ENCODE data around the gene ZMIZ1. TPM values are rescaled to one million over a fixed set of nuclear protein-coding genes. Genes with fewer than 3 reads are reported as not detected.
"Not testable (repeated sequence)": the region's sequence is repeated elsewhere in the genome, so short reads cannot be mapped to it uniquely, and the experiment has no call there.

The ZMIZ1 gene
- polyA plus RNA-seq, 1 donor, result 40.1 TPM

- Histone ChIP-seq H3K36me3 (ENCODE audit: control insufficient read depth, insufficient read depth, low read length) (no peaks in the 10 kb centered on the region), H3K27me3 (ENCODE audit: control insufficient read depth, insufficient read depth, low read length) (no peaks in the 10 kb centered on the region), H3K4me3 (ENCODE audit: low read length) (no peak overlapping the region), H3K9me3 (ENCODE audit: control insufficient read depth, low read depth, low read length) (no peaks in the 10 kb centered on the region), H3K27ac (ENCODE audit: low read length) (no peak overlapping the region), H3K4me1 (ENCODE audit: control insufficient read depth, insufficient read depth, low read length) (peaks cover 10% of the 10 kb centered on the region)
- DNase-seq, result no peak
- no CpG with 5 or more reads among the region's 5 CpGs for WGBS (ENCODE audit: insufficient coverage, low lambda C conversion rate)
These were observed 37.0 kb upstream of the ZMIZ1 start for GRCh38 chr10:79031723-79032122.

DNA sequence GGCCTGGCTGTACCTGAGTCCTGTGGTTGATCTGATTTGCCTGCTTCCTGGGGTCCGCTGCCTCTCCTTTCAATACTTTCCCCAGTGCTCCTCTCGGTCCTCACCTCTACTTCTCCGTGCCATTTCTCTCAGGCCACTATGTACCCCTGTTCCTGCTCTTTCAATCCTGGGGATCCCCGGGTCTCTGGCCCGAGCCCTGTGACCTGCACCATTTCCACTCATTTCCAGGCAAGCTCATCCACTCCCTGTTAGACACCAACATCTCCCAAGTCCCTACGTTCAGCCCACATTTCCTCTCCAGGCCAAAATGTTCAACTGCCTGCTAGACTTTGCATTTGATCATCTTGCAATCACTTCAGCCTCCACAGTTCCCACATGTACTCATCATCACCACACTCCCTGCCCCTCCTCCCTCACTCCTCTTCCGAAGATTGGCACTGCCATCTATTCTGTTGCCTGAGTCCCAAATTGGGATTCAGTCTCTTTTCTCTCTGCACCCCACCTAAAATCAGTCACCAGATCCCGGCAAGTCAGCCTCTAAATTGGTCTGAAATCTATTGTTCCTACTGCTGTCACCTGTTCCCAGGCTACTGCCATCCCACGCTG is 34.4 kb upstream of the ZMIZ1 start:
- no peak for DNase-seq
- no peak overlapping the region for H3K27ac ChIP-seq (ENCODE audit: low read length)
- no peak overlapping the region for H3K4me3 ChIP-seq (ENCODE audit: low read length)
- H3K36me3 ChIP-seq (ENCODE audit: control insufficient read depth, insufficient read depth, low read length), result no peaks in the 10 kb centered on the region
- H3K27me3 ChIP-seq (ENCODE audit: control insufficient read depth, insufficient read depth, low read length), result no peaks in the 10 kb centered on the region
- H3K9me3 ChIP-seq (ENCODE audit: control insufficient read depth, low read depth, low read length), result no peaks in the 10 kb centered on the region
- WGBS (ENCODE audit: insufficient coverage, low lambda C conversion rate), result 88% methylated on average over 4 of the region's 9 CpGs
- H3K4me1 ChIP-seq (ENCODE audit: control insufficient read depth, insufficient read depth, low read length), result no peaks in the 10 kb centered on the region

DNA sequence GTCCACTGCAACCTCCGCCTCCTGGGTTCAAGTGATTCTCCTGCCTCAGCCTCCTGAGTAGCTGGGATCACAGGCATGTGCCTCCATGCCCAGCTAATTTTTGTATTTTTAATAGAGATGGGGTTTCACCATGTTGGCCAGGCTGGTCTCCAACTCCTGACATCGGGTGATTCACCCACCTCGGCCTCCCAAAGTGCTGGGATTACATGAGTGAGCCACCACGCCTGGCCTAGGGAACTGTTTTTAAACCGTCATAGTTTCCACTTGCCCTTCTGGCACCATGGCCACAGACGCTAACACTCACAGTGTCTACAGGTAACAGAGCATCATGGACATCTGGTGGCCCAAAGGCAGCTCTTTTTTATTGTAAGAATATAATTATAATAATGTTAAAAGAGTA is 32.4 kb upstream of the ZMIZ1 start:
- not testable (repeated sequence) for H3K9me3 ChIP-seq (ENCODE audit: control insufficient read depth, low read depth, low read length); DNase-seq; H3K27me3 ChIP-seq (ENCODE audit: control insufficient read depth, insufficient read depth, low read length); H3K4me1 ChIP-seq (ENCODE audit: control insufficient read depth, insufficient read depth, low read length); H3K36me3 ChIP-seq (ENCODE audit: control insufficient read depth, insufficient read depth, low read length); H3K27ac ChIP-seq (ENCODE audit: low read length); H3K4me3 ChIP-seq (ENCODE audit: low read length)
- WGBS (ENCODE audit: insufficient coverage, low lambda C conversion rate), result 100% methylated on average over 1 of the region's 6 CpGs

DNA sequence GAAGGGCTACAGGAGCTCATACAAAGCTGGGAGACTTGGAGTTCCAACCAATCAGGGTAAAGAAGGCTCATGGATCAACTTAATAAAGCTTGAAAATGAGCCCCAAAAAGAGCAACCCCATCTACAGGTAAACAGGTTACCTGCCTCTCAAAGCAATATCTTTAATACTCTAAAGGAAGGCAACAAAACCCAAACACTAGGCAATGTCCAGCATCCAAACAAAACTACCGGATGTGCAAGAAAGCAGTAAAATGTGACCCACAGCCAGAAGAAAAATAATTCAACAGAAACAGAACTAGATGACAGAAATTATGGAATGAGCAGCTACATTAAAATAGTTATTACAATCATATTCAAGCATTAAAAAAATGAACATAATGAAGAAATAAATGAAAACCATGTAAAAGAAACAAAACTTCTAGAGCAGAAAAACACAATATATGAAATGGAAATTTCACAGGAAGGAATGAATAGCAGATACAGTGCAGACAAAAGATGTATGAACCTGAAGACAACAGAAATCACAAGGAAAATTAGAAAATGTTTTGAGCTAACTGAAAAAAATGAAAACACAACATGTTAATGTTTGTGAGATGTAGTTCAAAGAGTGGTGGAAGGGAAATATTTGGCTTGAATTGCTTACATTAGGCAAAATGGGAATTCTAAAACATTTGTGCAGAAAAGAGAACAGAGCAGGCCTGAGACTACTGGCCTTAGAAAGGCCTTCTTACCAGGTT is 30.5 kb upstream of the ZMIZ1 start:
- Histone ChIP-seq H3K4me3 (ENCODE audit: low read length) (no peak overlapping the region), H3K4me1 (ENCODE audit: control insufficient read depth, insufficient read depth, low read length) (no peaks in the 10 kb centered on the region), H3K27me3 (ENCODE audit: control insufficient read depth, insufficient read depth, low read length) (no peaks in the 10 kb centered on the region), H3K9me3 (ENCODE audit: control insufficient read depth, low read depth, low read length) (no peaks in the 10 kb centered on the region), H3K36me3 (ENCODE audit: control insufficient read depth, insufficient read depth, low read length) (no peaks in the 10 kb centered on the region), H3K27ac (ENCODE audit: low read length) (no peak overlapping the region)
- WGBS (ENCODE audit: insufficient coverage, low lambda C conversion rate), result 78% methylated on average over 1 of the region's 1 CpG
- DNase-seq, result no peak

DNA sequence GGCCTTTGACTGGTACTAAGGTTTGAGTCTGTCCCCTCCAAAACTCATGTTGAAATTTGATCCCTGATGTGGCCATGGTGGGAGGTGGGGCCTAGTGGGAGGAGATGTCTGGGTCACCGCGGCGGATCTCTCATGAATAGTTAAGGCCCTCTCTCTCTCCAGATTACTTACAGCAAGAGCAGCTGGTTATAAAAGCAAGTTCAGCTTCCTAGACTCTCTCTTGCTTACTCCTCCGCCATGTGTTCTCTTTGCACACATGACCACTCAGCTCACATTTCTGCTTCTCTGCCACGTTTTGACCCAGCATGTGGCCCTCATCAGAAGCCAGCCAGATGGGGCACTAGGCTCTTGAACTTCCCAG is 29.9 kb upstream of the ZMIZ1 start:
- no CpG with 5 or more reads among the region's 5 CpGs for WGBS (ENCODE audit: insufficient coverage, low lambda C conversion rate)
- DNase-seq, result peak in 1 of 2 donors; percentile 27

DNA sequence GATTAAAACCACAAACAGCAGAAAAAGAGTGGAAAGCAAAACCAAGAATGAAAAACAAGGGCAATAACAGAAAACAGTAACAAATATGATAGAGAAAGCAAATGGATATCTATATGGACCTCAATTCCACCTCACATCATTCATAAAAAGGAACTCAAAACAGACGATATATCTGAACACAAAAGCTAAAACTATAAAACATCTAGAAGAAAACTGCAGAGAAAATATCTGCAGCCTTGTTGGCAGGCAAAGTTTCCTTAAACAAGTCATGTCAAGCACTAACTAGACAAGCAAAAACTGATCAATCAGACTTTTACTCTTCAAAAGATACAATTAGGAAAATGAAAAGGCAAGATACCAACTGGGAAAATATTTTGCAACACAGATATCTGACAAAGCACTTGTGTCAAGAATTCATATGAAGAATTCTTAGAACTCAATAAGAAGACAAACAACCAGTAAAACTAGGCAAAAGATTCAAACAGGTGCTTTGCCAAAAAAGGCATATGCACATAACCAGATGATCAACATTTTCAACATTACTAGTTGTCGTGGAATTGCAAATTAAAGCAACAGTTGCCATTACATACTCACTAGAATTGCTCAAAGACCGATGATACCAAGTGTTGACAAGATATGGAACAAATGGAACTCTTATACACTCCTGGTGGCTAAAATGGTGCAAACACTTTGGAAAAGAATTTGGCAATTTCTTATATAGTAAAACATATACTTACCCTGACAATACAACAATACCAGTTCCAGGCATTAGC is 25.9 kb upstream of the ZMIZ1 start:
- Histone ChIP-seq H3K27me3 (ENCODE audit: control insufficient read depth, insufficient read depth, low read length) (no peaks in the 10 kb centered on the region), H3K27ac (ENCODE audit: low read length) (no peak overlapping the region), H3K4me1 (ENCODE audit: control insufficient read depth, insufficient read depth, low read length) (peaks cover 2% of the 10 kb centered on the region), H3K9me3 (ENCODE audit: control insufficient read depth, low read depth, low read length) (no peaks in the 10 kb centered on the region), H3K4me3 (ENCODE audit: low read length) (no peak overlapping the region), H3K36me3 (ENCODE audit: control insufficient read depth, insufficient read depth, low read length) (no peaks in the 10 kb centered on the region)
- DNase-seq, result no peak
- 83% methylated on average over 1 of the region's 3 CpGs for WGBS (ENCODE audit: insufficient coverage, low lambda C conversion rate)

More for the DNA sequence above, 29.9 kb upstream of the ZMIZ1 start:
- Histone ChIP-seq H3K9me3 (ENCODE audit: control insufficient read depth, low read depth, low read length) (no peaks in the 10 kb centered on the region), H3K4me1 (ENCODE audit: control insufficient read depth, insufficient read depth, low read length) (no peaks in the 10 kb centered on the region), H3K27ac (ENCODE audit: low read length) (no peak overlapping the region), H3K36me3 (ENCODE audit: control insufficient read depth, insufficient read depth, low read length) (no peaks in the 10 kb centered on the region), H3K27me3 (ENCODE audit: control insufficient read depth, insufficient read depth, low read length) (no peaks in the 10 kb centered on the region), H3K4me3 (ENCODE audit: low read length) (no peak overlapping the region)

GRCh38 chr10:79044036-79044632 is 24.6 kb upstream of the ZMIZ1 start:
- Histone ChIP-seq H3K4me3 (ENCODE audit: low read length) (no peak overlapping the region), H3K27me3 (ENCODE audit: control insufficient read depth, insufficient read depth, low read length) (no peaks in the 10 kb centered on the region), H3K4me1 (ENCODE audit: control insufficient read depth, insufficient read depth, low read length) (peaks cover 15% of the 10 kb centered on the region), H3K36me3 (ENCODE audit: control insufficient read depth, insufficient read depth, low read length) (no peaks in the 10 kb centered on the region), H3K27ac (ENCODE audit: low read length) (no peak overlapping the region), H3K9me3 (ENCODE audit: control insufficient read depth, low read depth, low read length) (no peaks in the 10 kb centered on the region)
- WGBS (ENCODE audit: insufficient coverage, low lambda C conversion rate), result no CpG with 5 or more reads among the region's 5 CpGs
- DNase-seq, result no peak

- Histone ChIP-seq H3K27me3 (ENCODE audit: control insufficient read depth, insufficient read depth, low read length) (no peaks in the 10 kb centered on the region), H3K4me3 (ENCODE audit: low read length) (no peak overlapping the region), H3K4me1 (ENCODE audit: control insufficient read depth, insufficient read depth, low read length) (peaks cover 22% of the 10 kb centered on the region), H3K36me3 (ENCODE audit: control insufficient read depth, insufficient read depth, low read length) (no peaks in the 10 kb centered on the region), H3K27ac (ENCODE audit: low read length) (no peak overlapping the region), H3K9me3 (ENCODE audit: control insufficient read depth, low read depth, low read length) (no peaks in the 10 kb centered on the region)
- no peak for DNase-seq
- no CpG with 5 or more reads among the region's 4 CpGs for WGBS (ENCODE audit: insufficient coverage, low lambda C conversion rate)
These were observed 23.9 kb upstream of the ZMIZ1 start for GRCh38 chr10:79044846-79045245.

DNA sequence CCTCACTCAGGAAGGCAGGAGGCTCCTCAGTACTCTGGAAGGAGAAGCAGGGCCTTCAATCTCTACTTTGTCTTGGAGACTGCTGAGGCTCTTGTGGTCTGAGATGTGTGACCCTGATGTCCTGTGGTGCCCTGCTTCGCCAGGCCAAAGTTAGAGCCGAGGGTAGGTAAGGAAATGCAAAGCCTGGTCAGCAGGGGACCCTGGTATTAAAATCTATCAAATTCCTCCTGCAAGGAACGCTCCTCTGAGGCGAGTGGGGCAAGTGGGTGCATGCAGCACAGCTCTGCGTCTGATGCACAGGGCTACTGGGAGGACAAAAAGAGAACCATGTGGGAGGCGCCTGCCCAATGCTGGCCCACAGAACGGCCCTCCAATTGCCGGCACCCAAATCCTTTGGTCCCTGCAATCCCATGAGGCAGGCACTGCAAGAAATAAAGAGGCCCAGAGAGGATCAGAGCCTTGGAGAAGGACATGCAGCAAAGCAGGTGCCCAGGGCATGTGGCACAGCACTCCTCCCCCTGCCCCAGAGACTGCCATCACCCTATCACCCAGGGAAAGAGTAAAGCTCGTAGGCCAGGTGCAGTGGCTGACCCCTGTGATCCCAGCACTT is 23.1 kb upstream of the ZMIZ1 start:
- Histone ChIP-seq H3K4me1 (ENCODE audit: control insufficient read depth, insufficient read depth, low read length) (peaks cover 30% of the 10 kb centered on the region), H3K36me3 (ENCODE audit: control insufficient read depth, insufficient read depth, low read length) (no peaks in the 10 kb centered on the region), H3K27me3 (ENCODE audit: control insufficient read depth, insufficient read depth, low read length) (no peaks in the 10 kb centered on the region), H3K4me3 (ENCODE audit: low read length) (no peak overlapping the region), H3K9me3 (ENCODE audit: control insufficient read depth, low read depth, low read length) (no peaks in the 10 kb centered on the region), H3K27ac (ENCODE audit: low read length) (no peak overlapping the region)
- DNase-seq, result no peak
- WGBS (ENCODE audit: insufficient coverage, low lambda C conversion rate), result no CpG with 5 or more reads among the region's 9 CpGs

- Histone ChIP-seq H3K27me3 (ENCODE audit: control insufficient read depth, insufficient read depth, low read length) (no peaks in the 10 kb centered on the region), H3K4me3 (ENCODE audit: low read length) (no peak overlapping the region), H3K27ac (ENCODE audit: low read length) (no peak overlapping the region), H3K4me1 (ENCODE audit: control insufficient read depth, insufficient read depth, low read length) (peaks cover 37% of the 10 kb centered on the region), H3K9me3 (ENCODE audit: control insufficient read depth, low read depth, low read length) (no peaks in the 10 kb centered on the region), H3K36me3 (ENCODE audit: control insufficient read depth, insufficient read depth, low read length) (no peaks in the 10 kb centered on the region)
- WGBS (ENCODE audit: insufficient coverage, low lambda C conversion rate), result no CpG with 5 or more reads among the region's 9 CpGs
- no peak for DNase-seq
These were observed 22.4 kb upstream of the ZMIZ1 start for GRCh38 chr10:79046326-79046725.
